IPS-NIHi11 (cell line): ENCODE data around the gene ALDH4A1.

ENCODE experiments used
- DNase-seq: peaks from one replicate; pipeline ENCODE4 v3.0.0; 2012; ENCODE audit warnings: mixed read lengths, low spot score

The ALDH4A1 gene, protein sequence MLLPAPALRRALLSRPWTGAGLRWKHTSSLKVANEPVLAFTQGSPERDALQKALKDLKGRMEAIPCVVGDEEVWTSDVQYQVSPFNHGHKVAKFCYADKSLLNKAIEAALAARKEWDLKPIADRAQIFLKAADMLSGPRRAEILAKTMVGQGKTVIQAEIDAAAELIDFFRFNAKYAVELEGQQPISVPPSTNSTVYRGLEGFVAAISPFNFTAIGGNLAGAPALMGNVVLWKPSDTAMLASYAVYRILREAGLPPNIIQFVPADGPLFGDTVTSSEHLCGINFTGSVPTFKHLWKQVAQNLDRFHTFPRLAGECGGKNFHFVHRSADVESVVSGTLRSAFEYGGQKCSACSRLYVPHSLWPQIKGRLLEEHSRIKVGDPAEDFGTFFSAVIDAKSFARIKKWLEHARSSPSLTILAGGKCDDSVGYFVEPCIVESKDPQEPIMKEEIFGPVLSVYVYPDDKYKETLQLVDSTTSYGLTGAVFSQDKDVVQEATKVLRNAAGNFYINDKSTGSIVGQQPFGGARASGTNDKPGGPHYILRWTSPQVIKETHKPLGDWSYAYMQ

DNA sequence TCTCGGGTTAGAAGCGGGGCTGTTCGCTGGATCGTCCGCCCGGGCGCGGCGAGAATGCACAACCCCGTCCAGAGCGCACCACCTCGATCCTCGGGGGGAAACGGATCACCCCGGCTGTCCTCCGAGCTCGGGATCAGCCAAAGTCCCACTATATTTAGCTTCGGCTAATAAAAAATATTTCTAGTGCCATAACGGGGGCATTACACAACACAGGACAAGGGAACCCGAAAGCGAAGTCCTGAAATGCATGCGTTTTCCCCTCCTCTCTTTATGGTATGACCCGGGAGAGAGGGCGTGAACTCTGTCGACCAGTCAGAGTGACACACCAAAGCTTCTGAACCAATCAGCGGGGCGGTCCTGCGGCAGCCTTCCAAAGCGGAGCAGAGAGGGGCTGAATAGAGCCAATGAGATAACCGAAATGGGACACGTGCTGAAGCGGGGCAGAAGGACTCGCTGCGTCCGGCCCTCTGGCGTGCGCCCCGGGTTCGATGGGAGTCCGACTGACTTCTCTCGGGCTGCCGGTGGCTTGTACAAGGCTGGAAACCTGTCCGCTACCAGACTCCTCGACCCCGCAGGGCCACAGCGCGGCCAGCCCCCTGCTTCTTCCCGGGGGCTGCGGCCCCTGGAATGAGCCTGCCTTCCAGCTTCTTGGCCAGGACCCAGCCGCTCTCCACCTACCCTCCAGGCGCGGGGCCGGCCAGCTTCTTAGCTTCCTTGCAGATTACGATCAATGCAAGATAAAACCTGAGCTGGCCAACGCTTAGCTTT, at the start of gene ALDH4A1:
Gene ALDH4A1 (minus strand): TSS at position 33 of the 768 bp plus-strand sequence. CDS start 32 bp downstream, at position 1.
- DNase-seq: peak; percentile 99

GRCh38 chr1:18951818-18952391, 49.5 kb upstream of the ALDH4A1 start:
- no peak for DNase-seq

DNA sequence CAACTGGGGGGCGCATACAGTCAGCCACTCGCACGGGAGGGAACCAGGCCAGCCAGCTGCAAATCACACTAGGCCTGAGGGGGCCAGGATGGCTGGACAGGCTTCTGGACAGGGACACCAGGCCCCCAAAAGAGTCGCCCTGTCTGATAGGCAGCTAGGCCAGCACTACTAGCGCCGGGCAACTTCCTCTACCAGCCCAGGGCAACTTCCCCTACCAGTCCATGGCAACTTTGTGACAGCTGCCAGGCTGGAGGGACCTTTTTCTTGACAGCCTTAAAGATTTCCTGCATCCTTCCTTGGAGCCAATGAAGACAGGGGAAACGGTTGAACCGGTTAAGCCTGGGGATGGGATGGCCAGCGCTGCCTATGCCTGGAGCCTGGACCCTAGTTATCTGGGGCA, 49.1 kb upstream of the ALDH4A1 start:
- DNase-seq: no peak

- no peak for DNase-seq
Observed at GRCh38 chr1:18950401-18951026, 48.2 kb upstream of the ALDH4A1 start.

DNA sequence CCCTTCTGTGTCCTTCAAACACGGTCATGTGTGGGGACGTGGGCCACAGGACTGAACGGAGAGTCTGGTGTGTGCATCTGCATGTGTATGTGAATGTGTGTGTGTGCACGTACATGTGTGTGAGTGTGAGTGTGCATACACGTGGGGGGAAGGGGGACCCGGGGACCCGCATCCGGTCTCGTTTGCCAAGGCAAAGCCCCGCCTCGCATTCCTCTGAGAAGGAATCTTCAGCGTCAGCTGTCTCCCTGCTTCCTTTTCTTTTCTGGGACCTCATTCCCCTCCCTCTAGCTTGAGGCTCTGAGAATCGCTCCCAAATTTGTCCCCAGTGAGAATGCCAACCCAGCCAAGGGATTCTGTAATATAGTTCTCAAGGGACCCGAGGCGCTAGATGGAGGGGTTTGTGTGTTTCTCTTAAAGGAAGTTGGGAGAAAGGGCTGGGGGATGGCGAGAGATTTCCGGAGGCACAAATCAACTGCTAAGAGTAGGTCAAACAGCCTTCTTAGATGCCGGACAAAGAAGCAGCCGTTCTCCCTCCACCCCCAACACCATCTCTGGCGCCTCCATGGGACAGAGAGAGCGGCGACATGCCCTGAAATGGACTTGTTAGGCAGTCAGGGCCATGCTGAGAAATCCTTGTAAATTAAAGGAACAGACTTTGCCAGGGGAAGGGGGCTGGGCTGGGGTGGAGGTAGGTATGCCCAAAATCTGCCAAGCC, 47.5 kb upstream of the ALDH4A1 start:
- peak; percentile 50 for DNase-seq

DNA sequence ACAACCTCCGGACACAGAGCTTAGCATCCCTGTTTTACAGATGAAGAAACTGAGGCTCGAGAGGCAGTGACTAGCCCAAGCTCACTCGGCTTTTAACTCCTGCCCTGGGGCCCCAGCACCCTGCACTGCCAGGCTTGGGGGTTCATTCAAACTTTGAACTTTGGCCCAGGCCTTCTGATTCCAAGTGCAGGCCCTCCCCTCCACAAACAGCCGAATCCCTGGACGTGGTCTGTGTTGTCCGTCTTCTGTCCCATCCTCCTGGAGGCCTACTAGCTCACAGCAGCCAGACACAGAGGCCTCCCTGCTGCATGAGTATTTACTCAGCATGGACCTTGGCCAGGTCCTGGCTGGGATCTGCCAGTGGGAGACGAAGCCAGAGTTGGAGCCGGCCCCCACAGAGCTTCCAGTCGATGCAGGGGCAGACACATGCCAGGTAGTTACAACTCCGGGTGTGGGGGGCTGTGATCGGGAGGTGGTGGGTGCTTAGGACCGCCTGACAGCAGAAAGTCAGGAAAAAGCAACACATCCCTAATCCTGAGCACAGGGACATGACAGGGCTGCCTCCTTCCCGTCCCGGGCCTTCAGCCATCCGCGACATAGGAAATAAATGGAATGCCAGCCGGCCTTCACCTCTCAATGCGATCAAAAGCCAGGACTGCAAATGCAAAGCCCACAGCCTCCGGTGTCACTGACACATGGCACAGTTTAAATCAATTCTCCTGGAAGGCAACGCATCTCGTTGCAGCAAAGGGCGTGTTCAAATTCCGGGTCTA, 46.7 kb upstream of the ALDH4A1 start:
- DNase-seq: no peak

- no peak for DNase-seq
Observed at GRCh38 chr1:18948048-18948912, 45.9 kb upstream of the ALDH4A1 start.

GRCh38 chr1:18947570-18947969, 45.2 kb upstream of the ALDH4A1 start:
- no peak for DNase-seq

DNA sequence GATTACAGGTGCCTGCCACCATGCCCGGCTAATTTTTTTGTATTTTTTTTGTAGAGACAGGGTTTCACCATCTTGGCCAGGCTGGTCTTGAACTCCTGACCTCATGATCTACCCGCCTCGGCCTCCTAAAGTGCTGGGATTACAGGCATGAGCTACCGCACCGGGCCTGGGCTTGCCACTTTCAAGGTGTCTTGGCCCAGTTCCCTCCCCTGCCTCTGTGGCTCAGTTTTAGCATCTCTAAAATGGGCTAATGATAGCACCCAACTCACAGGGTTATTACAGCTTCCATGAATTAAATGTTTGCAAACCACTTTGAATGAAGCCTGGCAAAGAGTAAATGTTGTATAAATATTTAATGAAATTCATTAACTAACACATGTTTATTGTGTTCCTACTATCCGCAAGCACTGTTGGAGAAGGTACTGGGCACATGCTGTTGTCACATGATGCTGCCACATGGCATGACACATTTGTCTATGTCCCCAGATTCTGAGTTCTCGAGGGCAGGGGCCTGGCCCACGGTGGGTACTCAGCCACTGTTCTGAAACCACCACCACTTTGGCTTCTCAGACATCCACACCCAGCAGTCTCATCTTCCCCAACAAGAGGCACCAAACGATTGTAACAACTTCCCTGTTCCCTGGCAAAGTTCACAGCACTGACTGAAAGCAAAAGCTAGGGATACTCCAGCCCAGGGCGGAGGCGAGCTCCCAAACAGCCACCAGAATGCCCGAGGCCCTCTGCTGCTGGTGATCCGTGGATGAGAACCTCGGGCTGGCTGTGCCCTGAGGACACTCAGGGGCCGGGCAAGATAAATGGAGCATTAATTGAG, 44.4 kb upstream of the ALDH4A1 start:
- DNase-seq: no peak

GRCh38 chr1:18945401-18945849, 43.1 kb upstream of the ALDH4A1 start:
- DNase-seq: peak; percentile 43

DNA sequence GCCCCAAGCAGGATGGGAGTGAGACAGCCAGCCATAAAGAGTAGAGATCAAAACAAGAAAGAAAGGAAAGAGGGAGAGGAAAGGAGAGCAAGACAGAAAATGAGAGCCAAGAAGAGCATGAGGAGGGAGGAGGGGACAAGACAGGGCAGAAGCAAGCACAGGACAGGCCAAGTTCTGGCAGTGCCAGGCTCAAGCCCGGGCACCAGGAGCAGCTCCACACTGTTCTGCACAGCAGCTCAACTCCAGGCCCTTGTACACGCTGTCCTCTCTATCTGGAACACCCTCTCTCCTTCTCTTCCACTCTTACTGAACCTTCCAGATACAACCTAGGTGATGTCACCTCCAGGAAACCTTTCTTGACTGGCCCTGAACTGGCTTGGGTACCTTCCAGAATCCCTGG, 42.5 kb upstream of the ALDH4A1 start:
- DNase-seq: no peak

DNA sequence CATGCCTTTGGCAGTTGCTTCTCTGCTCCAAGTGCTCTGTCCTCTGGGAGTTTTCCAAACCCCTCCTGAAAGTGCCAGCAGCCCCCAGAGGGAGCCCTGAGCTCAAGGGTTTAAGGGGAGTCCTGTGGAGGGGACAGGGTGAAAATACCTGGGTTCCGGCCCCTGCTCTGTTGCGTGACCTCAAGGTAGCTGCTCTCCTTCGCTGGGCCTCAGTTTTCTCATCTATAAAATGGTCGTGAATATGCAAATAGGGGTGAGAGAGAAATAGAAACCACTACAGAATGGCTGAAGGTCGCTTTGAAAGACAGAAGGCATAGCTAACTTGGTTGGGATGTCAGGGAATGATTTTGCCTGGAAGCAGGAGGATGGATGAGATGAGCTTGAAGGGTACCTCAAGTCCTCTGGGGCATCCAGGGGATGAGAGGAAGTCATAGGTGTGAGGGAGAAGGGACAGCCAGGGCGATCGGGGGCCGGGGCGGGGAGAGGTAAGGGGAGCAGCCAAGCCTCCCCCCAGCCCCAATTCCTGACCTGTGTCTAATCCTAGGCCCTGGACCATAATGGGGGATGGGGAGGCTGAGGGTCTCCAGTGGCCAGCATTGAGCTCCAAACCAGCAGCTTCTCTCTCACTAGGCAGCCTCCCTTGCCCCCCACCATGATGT, 41.7 kb upstream of the ALDH4A1 start:
- DNase-seq: no peak

GRCh38 chr1:18943162-18943561, 40.8 kb upstream of the ALDH4A1 start:
- DNase-seq: no peak

DNA sequence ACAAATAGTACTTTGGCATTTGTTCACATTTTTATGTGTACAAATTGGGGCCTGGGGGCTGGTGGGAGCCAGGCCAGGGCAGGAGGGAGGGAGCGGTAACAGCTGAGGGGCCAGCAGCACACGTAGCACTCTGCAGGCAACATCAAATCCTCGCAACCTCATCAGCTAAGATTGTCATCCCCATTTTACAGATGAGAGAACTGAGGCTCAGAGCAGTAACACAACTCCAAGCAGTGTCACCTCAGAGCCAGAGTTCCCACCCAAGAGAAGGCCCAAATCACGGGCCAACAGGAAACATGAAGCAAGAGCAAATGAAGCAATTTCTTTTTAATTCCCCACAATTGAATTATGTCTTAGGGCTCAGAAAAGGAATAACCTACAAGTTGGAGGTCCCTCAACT, 40.0 kb upstream of the ALDH4A1 start:
- no peak for DNase-seq

- peak; percentile 76 for DNase-seq
Observed at GRCh38 chr1:18941221-18942141, 39.1 kb upstream of the ALDH4A1 start.

DNA sequence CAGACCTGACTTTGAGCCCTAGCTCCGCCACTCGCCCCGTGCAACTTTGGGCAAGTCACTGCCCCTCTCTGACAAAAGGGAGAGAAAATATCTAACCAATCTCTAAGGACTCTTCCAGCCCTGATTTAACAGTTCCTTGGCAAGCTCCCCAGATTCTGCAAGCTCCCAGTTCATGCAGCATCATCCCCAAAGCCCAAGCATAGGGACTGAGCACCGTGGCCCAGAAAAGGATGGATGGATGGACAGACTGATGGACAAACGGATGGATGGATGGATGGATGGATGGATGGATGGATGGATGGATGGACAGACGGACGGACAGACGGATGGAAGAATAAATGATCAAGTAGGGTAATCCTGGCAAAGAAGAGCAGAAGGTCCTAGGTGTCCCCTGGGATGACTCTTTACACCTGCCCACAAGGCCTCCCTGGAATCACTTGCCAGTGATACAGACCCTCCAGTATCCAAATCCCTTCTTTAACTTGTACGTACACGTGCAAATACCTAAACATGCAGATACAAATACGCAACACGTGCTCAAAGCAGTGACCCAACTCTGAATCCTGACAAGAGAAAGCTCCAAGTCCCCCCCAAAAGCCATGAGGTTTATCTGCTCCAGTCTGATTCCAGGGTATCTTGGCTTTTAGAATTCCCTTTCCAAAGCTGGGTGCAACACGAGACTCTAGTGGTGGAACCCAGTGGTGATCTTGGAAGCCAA, 38.1 kb upstream of the ALDH4A1 start:
- no peak for DNase-seq
